ENCODE data around the gene GRN. TPM values are rescaled to one million over a fixed set of nuclear protein-coding genes. Genes with fewer than 3 reads are reported as not detected.

Gene GRN
- total and polyA plus RNA-seq, 2 of the 13 experiments (the other 11 are each of a cell fraction or from before 2014, with no cell fraction given), result 86.6 to 143 TPM

DNA sequence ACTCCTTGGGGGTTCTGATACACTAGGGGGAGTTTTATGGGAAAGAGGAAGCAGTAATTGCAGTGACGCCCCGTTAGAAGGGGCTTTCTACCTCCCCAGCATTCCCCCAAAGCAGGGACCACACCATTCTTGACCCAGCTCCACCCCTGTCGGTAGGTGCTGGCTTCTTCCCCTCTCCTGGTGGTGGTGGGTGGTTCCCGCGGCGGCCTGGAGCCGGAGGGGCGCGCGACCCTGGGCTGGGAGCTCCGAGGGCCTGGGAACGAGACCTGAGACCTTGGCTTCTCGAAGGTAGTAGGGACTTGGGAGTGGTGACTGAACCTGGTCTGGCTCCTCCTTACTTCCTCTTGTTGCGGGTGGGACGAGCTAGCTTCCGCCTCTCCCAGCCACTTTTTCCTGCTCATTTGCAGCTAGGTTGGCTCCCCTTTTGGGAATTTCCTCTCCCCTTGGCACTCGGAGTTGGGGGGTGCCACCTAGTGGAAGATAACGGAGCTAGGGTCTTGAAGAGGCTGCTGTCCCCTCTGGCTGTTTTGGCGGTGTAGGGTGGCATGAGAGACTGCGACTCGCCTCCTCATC lies 438 bp downstream of the GRN start (continued):
- TF ChIP-seq, protein P1, sequence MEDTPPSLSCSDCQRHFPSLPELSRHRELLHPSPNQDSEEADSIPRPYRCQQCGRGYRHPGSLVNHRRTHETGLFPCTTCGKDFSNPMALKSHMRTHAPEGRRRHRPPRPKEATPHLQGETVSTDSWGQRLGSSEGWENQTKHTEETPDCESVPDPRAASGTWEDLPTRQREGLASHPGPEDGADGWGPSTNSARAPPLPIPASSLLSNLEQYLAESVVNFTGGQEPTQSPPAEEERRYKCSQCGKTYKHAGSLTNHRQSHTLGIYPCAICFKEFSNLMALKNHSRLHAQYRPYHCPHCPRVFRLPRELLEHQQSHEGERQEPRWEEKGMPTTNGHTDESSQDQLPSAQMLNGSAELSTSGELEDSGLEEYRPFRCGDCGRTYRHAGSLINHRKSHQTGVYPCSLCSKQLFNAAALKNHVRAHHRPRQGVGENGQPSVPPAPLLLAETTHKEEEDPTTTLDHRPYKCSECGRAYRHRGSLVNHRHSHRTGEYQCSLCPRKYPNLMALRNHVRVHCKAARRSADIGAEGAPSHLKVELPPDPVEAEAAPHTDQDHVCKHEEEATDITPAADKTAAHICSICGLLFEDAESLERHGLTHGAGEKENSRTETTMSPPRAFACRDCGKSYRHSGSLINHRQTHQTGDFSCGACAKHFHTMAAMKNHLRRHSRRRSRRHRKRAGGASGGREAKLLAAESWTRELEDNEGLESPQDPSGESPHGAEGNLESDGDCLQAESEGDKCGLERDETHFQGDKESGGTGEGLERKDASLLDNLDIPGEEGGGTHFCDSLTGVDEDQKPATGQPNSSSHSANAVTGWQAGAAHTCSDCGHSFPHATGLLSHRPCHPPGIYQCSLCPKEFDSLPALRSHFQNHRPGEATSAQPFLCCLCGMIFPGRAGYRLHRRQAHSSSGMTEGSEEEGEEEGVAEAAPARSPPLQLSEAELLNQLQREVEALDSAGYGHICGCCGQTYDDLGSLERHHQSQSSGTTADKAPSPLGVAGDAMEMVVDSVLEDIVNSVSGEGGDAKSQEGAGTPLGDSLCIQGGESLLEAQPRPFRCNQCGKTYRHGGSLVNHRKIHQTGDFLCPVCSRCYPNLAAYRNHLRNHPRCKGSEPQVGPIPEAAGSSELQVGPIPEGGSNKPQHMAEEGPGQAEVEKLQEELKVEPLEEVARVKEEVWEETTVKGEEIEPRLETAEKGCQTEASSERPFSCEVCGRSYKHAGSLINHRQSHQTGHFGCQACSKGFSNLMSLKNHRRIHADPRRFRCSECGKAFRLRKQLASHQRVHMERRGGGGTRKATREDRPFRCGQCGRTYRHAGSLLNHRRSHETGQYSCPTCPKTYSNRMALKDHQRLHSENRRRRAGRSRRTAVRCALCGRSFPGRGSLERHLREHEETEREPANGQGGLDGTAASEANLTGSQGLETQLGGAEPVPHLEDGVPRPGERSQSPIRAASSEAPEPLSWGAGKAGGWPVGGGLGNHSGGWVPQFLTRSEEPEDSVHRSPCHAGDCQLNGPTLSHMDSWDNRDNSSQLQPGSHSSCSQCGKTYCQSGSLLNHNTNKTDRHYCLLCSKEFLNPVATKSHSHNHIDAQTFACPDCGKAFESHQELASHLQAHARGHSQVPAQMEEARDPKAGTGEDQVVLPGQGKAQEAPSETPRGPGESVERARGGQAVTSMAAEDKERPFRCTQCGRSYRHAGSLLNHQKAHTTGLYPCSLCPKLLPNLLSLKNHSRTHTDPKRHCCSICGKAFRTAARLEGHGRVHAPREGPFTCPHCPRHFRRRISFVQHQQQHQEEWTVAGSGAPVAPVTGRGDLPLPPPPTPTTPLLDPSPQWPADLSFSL (CRISPR knock-in tag; IDR thresholded peaks at IDR 0.05), result no peak
- TF ChIP-seq, protein P2, sequence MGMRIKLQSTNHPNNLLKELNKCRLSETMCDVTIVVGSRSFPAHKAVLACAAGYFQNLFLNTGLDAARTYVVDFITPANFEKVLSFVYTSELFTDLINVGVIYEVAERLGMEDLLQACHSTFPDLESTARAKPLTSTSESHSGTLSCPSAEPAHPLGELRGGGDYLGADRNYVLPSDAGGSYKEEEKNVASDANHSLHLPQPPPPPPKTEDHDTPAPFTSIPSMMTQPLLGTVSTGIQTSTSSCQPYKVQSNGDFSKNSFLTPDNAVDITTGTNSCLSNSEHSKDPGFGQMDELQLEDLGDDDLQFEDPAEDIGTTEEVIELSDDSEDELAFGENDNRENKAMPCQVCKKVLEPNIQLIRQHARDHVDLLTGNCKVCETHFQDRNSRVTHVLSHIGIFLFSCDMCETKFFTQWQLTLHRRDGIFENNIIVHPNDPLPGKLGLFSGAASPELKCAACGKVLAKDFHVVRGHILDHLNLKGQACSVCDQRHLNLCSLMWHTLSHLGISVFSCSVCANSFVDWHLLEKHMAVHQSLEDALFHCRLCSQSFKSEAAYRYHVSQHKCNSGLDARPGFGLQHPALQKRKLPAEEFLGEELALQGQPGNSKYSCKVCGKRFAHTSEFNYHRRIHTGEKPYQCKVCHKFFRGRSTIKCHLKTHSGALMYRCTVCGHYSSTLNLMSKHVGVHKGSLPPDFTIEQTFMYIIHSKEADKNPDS (CRISPR knock-in tag; IDR thresholded peaks at IDR 0.05), result no peak
- TF ChIP-seq ZNF747 (CRISPR knock-in tag; IDR thresholded peaks at IDR 0.05; ENCODE audit: borderline replicate concordance) (0 out of 2 replicates have a peak, but pooled peaks have one; percentile 51), SRSF9 (IDR thresholded peaks at IDR 0.05; ENCODE audit: borderline replicate concordance, insufficient read depth, low read depth, low read length, poor library complexity, severe bottlenecking) (no peak), TMF1 (CRISPR knock-in tag; IDR thresholded peaks at IDR 0.05; ENCODE audit: low read depth) (no peak), ZNF75D (CRISPR knock-in tag; IDR thresholded peaks at IDR 0.05; ENCODE audit: borderline replicate concordance) (no peak), SETDB1 (CRISPR knock-in tag; IDR thresholded peaks at IDR 0.05; ENCODE audit: borderline replicate concordance) (no peak), ZNF589 (CRISPR knock-in tag; conservative IDR thresholded peaks at IDR 0.05) (no peak), SPEN (CRISPR knock-in tag; IDR thresholded peaks at IDR 0.05; ENCODE audit: low read depth) (no peak), PLRG1 (conservative IDR thresholded peaks at IDR 0.05) (no peak), ETV5 (CRISPR knock-in tag; IDR thresholded peaks at IDR 0.05; ENCODE audit: borderline replicate concordance) (peak; percentile 20; the same call in 1 of the 2 replicates), ZNF234 (CRISPR knock-in tag; conservative IDR thresholded peaks at IDR 0.05) (no peak), HIVEP1 (CRISPR knock-in tag; IDR thresholded peaks at IDR 0.05) (no peak; the same call in 1 of the 2 replicates), KDM5A (IDR thresholded peaks at IDR 0.05; ENCODE audit: borderline replicate concordance, low read length) (no peak), RFXAP (CRISPR knock-in tag; IDR thresholded peaks at IDR 0.05; ENCODE audit: borderline replicate concordance) (no peak), NFE2L1 (CRISPR knock-in tag; IDR thresholded peaks at IDR 0.05; ENCODE audit: borderline replicate concordance) (no peak), RFX1 (IDR thresholded peaks at IDR 0.05) (no peak), ATF7-NPFF (CRISPR knock-in tag; IDR thresholded peaks at IDR 0.05; ENCODE audit: low read depth) (no peak)
- TF ChIP-seq, protein P3, sequence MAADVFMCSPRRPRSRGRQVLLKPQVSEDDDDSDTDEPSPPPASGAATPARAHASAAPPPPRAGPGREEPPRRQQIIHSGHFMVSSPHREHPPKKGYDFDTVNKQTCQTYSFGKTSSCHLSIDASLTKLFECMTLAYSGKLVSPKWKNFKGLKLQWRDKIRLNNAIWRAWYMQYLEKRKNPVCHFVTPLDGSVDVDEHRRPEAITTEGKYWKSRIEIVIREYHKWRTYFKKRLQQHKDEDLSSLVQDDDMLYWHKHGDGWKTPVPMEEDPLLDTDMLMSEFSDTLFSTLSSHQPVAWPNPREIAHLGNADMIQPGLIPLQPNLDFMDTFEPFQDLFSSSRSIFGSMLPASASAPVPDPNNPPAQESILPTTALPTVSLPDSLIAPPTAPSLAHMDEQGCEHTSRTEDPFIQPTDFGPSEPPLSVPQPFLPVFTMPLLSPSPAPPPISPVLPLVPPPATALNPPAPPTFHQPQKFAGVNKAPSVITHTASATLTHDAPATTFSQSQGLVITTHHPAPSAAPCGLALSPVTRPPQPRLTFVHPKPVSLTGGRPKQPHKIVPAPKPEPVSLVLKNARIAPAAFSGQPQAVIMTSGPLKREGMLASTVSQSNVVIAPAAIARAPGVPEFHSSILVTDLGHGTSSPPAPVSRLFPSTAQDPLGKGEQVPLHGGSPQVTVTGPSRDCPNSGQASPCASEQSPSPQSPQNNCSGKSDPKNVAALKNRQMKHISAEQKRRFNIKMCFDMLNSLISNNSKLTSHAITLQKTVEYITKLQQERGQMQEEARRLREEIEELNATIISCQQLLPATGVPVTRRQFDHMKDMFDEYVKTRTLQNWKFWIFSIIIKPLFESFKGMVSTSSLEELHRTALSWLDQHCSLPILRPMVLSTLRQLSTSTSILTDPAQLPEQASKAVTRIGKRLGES (CRISPR knock-in tag; IDR thresholded peaks at IDR 0.05; ENCODE audit: borderline replicate concordance), result no peak
